Vagina (tissue), 2 donors: Measurements from ENCODE around the gene FGF12. TPM values are rescaled to one million over a fixed set of nuclear protein-coding genes. Genes with fewer than 3 reads are reported as not detected.

ENCODE experiments used
- DNase-seq, 2 donors: peaks; one replicate each; pipeline ENCODE4 v3.0.0-alpha.2; 2017; ENCODE audit errors: extremely low spot score in 2 of 2
- H3K27ac ChIP-seq: fragments of 200-600 bp; sonication (generic); one replicate; pipeline ENCODE4 v1.5.1; 2019
- H3K27me3 ChIP-seq: fragments of 200-600 bp; sonication (generic); one replicate; pipeline ENCODE4 v1.5.1; 2019
- H3K36me3 ChIP-seq, 2 donors: fragments of 200-600 bp; sonication (generic); one replicate each; pipeline ENCODE4 v1.5.1; 2017 to 2019
- H3K4me1 ChIP-seq: fragments of 200-600 bp; sonication (generic); one replicate; pipeline ENCODE4 v1.5.1; 2019
- H3K4me3 ChIP-seq, 2 donors: fragments of 200-600 bp; sonication (generic); 1 replicate in 1 of 2; 2 replicates in 1 of 2; pipeline ENCODE4 v1.5.1; 2016 to 2019
- H3K9me3 ChIP-seq: fragments of 200-600 bp; sonication (generic); one replicate; pipeline ENCODE4 v1.5.1; 2019
- CTCF ChIP-seq, 3 experiments: fragments of 450-650 bp in 2 of 3; fragments of 200-600 bp in 1 of 3; sonication (generic) in 1 of 3; IDR thresholded peaks; one replicate each; pipeline ENCODE4 v1.5.1; 2017 to 2019; ENCODE audit warnings: antibody characterized with exemption in 3 of 3, mild to moderate bottlenecking in 2 of 3, moderate library complexity in 2 of 3
- POLR2A ChIP-seq, 2 donors: fragments of 450-650 bp; IDR thresholded peaks; one replicate each; pipeline ENCODE4 v1.6.1; 2017; ENCODE audit warnings: antibody characterized with exemption in 2 of 2, mild to moderate bottlenecking in 2 of 2, moderate library complexity in 2 of 2
- POLR2AphosphoS5 ChIP-seq, 2 donors: sonication (generic); formaldehyde crosslinking; IDR thresholded peaks; one replicate each; pipeline ENCODE4 v1.9.0; 2017; ENCODE audit warnings: antibody characterized with exemption in 2 of 2, mild to moderate bottlenecking in 2 of 2, low read depth in 1 of 2; ENCODE audit not compliant: insufficient read depth in 1 of 2
- intact Hi-C: fragments of 100-400 bp; cut with DNase I; formaldehyde crosslinking; loops from one replicate; pipeline ENCODE4 v1.15.1; 2023
- total RNA-seq: library from RNA; depleted of rRNA; stranded (reverse); fragments of >200 nt; gene quantifications from one replicate; pipeline ENCODE4 v1.2.3, GENCODE V29; 2016

FGF12 gene
- total RNA-seq, 1 donor from 2014 or later: 1.5 TPM

- no peaks in the 10 kb centered on the region for H3K4me1 ChIP-seq
- TF ChIP-seq POLR2AphosphoS5 (IDR thresholded peaks at IDR 0.05; ENCODE audit: insufficient read depth in 1 of 2, low read depth in 1 of 2) (no peak), POLR2A (IDR thresholded peaks at IDR 0.05) (no peak), CTCF (IDR thresholded peaks at IDR 0.05) (no peak)
- no peaks in the 10 kb centered on the region for H3K9me3 ChIP-seq
- DNase-seq: no peak
- intact Hi-C loops: no loop called here
- H3K27ac ChIP-seq: no peak overlapping the region
- no peaks in the 10 kb centered on the region for H3K27me3 ChIP-seq
- no peaks in the 10 kb centered on the region for H3K36me3 ChIP-seq
- no peak overlapping the region for H3K4me3 ChIP-seq
These were observed 618.5 kb downstream of the FGF12 start for GRCh38 chr3:192108820-192109219.

- Histone ChIP-seq H3K9me3 (no peaks in the 10 kb centered on the region), H3K36me3 (no peaks in the 10 kb centered on the region), H3K4me3 (no peak overlapping the region), H3K4me1 (no peaks in the 10 kb centered on the region), H3K27me3 (no peaks in the 10 kb centered on the region), H3K27ac (no peak overlapping the region)
- intact Hi-C loops: no loop called here
- DNase-seq: no peak
- TF ChIP-seq POLR2A (IDR thresholded peaks at IDR 0.05) (no peak), CTCF (IDR thresholded peaks at IDR 0.05) (no peak), POLR2AphosphoS5 (IDR thresholded peaks at IDR 0.05; ENCODE audit: insufficient read depth in 1 of 2, low read depth in 1 of 2) (no peak)
These were observed 620.8 kb downstream of the FGF12 start for GRCh38 chr3:192106543-192106942.

GRCh38 chr3:192092388-192093005, 634.8 kb downstream of the FGF12 start:
- no peaks in the 10 kb centered on the region for H3K9me3 ChIP-seq
- H3K4me3 ChIP-seq: no peak overlapping the region
- TF ChIP-seq POLR2A (IDR thresholded peaks at IDR 0.05) (no peak), CTCF (IDR thresholded peaks at IDR 0.05) (no peak), POLR2AphosphoS5 (IDR thresholded peaks at IDR 0.05; ENCODE audit: insufficient read depth in 1 of 2, low read depth in 1 of 2) (no peak)
- no peaks in the 10 kb centered on the region for H3K27me3 ChIP-seq
- no peaks in the 10 kb centered on the region for H3K36me3 ChIP-seq
- intact Hi-C loops: no loop called here
- no peaks in the 10 kb centered on the region for H3K4me1 ChIP-seq
- no peak overlapping the region for H3K27ac ChIP-seq
- DNase-seq: no peak

- no peaks in the 10 kb centered on the region for H3K9me3 ChIP-seq
- H3K27ac ChIP-seq: no peak overlapping the region
- TF ChIP-seq CTCF (IDR thresholded peaks at IDR 0.05): no peak
- no peak for TF ChIP-seq POLR2AphosphoS5 (IDR thresholded peaks at IDR 0.05; ENCODE audit: insufficient read depth in 1 of 2, low read depth in 1 of 2)
- TF ChIP-seq POLR2A (IDR thresholded peaks at IDR 0.05): no peak
- DNase-seq: no peak
- no peaks in the 10 kb centered on the region for H3K4me1 ChIP-seq
- no peak overlapping the region for H3K4me3 ChIP-seq
- intact Hi-C loops: no loop called here
- H3K36me3 ChIP-seq: no peaks in the 10 kb centered on the region
- no peaks in the 10 kb centered on the region for H3K27me3 ChIP-seq
These were observed 635.5 kb downstream of the FGF12 start for GRCh38 chr3:192091831-192092230.

GRCh38 chr3:192090586-192090985, 636.8 kb downstream of the FGF12 start:
- no peaks in the 10 kb centered on the region for H3K27me3 ChIP-seq
- no peaks in the 10 kb centered on the region for H3K36me3 ChIP-seq
- no peaks in the 10 kb centered on the region for H3K4me1 ChIP-seq
- H3K9me3 ChIP-seq: no peaks in the 10 kb centered on the region
- DNase-seq: no peak
- no peak overlapping the region for H3K4me3 ChIP-seq
- TF ChIP-seq CTCF (IDR thresholded peaks at IDR 0.05) (no peak), POLR2A (IDR thresholded peaks at IDR 0.05) (no peak), POLR2AphosphoS5 (IDR thresholded peaks at IDR 0.05; ENCODE audit: insufficient read depth in 1 of 2, low read depth in 1 of 2) (no peak)
- no peak overlapping the region for H3K27ac ChIP-seq
- intact Hi-C loops: no loop called here
